Mucosa of descending colon (tissue), 3 donors: ENCODE results near the gene DUT. TPM values are rescaled to one million over a fixed set of nuclear protein-coding genes. Genes with fewer than 3 reads are reported as not detected.

Experiments
- ATAC-seq: fragments of 200-7000 bp; cut with Tn5 transposase; one replicate; pipeline ENCODE4 v1.9.1; 2020; ENCODE audit warnings: mild to moderate bottlenecking, moderate library complexity
- DNase-seq, 3 donors: peaks; one replicate each; pipeline ENCODE4 v3.0.0-alpha.2; 2020
- H3K36me3 ChIP-seq: fragments of 200-600 bp; one replicate; pipeline ENCODE4 v1.8.0; 2021; ENCODE audit warnings: low read depth, mild to moderate bottlenecking
- H3K4me1 ChIP-seq: fragments of 200-600 bp; one replicate; pipeline ENCODE4 v1.8.0; 2021; ENCODE audit warnings: low read depth, mild to moderate bottlenecking
- H3K4me3 ChIP-seq: fragments of 200-600 bp; one replicate; pipeline ENCODE4 v1.8.0; 2021; ENCODE audit warnings: mild to moderate bottlenecking
- H3K9me3 ChIP-seq: fragments of 200-600 bp; one replicate; pipeline ENCODE4 v1.8.0; 2021; ENCODE audit warnings: mild to moderate bottlenecking
- CTCF ChIP-seq: fragments of 200-600 bp; IDR thresholded peaks from one replicate; pipeline ENCODE4 v1.8.0; 2022; ENCODE audit warnings: antibody characterized with exemption, mild to moderate bottlenecking
- intact Hi-C, 2 donors: fragments of 100-400 bp; cut with DNase I in 1 of 2; cut with micrococcal nuclease in 1 of 2; formaldehyde crosslinking; loops; one replicate each; pipeline versions ENCODE4 v1.11.0 to v1.11.1; 2022; cut with DNase I, micrococcal nuclease
- total RNA-seq, 3 donors: library from RNA; stranded (reverse); fragmentation: NEBNext Ultra II Directional in 2 of 3; extraction: Animal tissue kit (Norgen Biotek cat#: 25700) in 2 of 3; gene quantifications; one replicate each; pipeline versions ENCODE4 v1.2.1 to v1.2.4, GENCODE V29; 2021 to 2023
- donor health status: DM: no; HTN: no; CAD: no; lungs with moderate emphysema.
- donor health status: DM: no; HTN: no; CAD: no.
- donor health status: DM: no; HTN: yes; CAD: no.

The DUT gene
- total RNA-seq, 3 donors from 2014 or later: 46.3 to 81.6 (median 69.4) TPM

- ATAC-seq (no peak), DNase-seq (no peak)
- Histone ChIP-seq H3K4me3 (no peak overlapping the region), H3K4me1 (no peaks in the 10 kb centered on the region), H3K9me3 (no peaks in the 10 kb centered on the region), H3K36me3 (no peaks in the 10 kb centered on the region)
- intact Hi-C loops: no loop called here
- no peak for TF ChIP-seq CTCF
Measured at GRCh38 chr15:48371961-48372360, 40.7 kb downstream of the DUT start.

GRCh38 chr15:48373821-48374451 lies 42.7 kb downstream of the DUT start:
- no peak for ATAC-seq
- no peak overlapping the region for H3K4me3 ChIP-seq
- H3K4me1 ChIP-seq: no peaks in the 10 kb centered on the region
- no peaks in the 10 kb centered on the region for H3K9me3 ChIP-seq
- DNase-seq: no peak
- H3K36me3 ChIP-seq: no peaks in the 10 kb centered on the region
- intact Hi-C loops: no loop called here
- TF ChIP-seq CTCF: no peak

GRCh38 chr15:48374472-48374871 lies 43.2 kb downstream of the DUT start:
- no peak for ATAC-seq
- Histone ChIP-seq H3K9me3 (no peaks in the 10 kb centered on the region), H3K4me1 (no peaks in the 10 kb centered on the region), H3K36me3 (no peaks in the 10 kb centered on the region), H3K4me3 (no peak overlapping the region)
- TF ChIP-seq CTCF: no peak
- DNase-seq: no peak
- intact Hi-C loops: no loop called here

GRCh38 chr15:48375767-48376166 lies 44.5 kb downstream of the DUT start:
- Histone ChIP-seq H3K4me3 (no peak overlapping the region), H3K9me3 (no peaks in the 10 kb centered on the region), H3K36me3 (no peaks in the 10 kb centered on the region), H3K4me1 (no peaks in the 10 kb centered on the region)
- intact Hi-C loops: no loop called here
- no peak for ATAC-seq
- no peak for TF ChIP-seq CTCF
- DNase-seq: no peak

- Histone ChIP-seq H3K9me3 (no peaks in the 10 kb centered on the region), H3K4me1 (no peaks in the 10 kb centered on the region), H3K4me3 (no peak overlapping the region), H3K36me3 (no peaks in the 10 kb centered on the region)
- no peak for DNase-seq
- no peak for TF ChIP-seq CTCF
- no peak for ATAC-seq
- intact Hi-C loops: no loop called here
Measured at GRCh38 chr15:48380198-48380597, 49.0 kb downstream of the DUT start.

GRCh38 chr15:48381861-48382260 lies 50.6 kb downstream of the DUT start:
- Histone ChIP-seq H3K4me1 (no peaks in the 10 kb centered on the region), H3K36me3 (no peaks in the 10 kb centered on the region), H3K9me3 (no peaks in the 10 kb centered on the region), H3K4me3 (no peak overlapping the region)
- ATAC-seq (no peak), DNase-seq (no peak)
- no peak for TF ChIP-seq CTCF
- intact Hi-C loops: no loop called here
